Stomach (tissue), 4 donors: ENCODE data around the gene NEUROD1.

Experiments
- EP300 ChIP-seq: sonication (generic); formaldehyde crosslinking; IDR thresholded peaks from one replicate; pipeline ENCODE4 v1.6.1; 2017; ENCODE audit warnings: antibody characterized with exemption
- POLR2A ChIP-seq, 4 donors: fragments of 450-650 bp; IDR thresholded peaks; one replicate each; pipeline ENCODE4 v1.6.1; 2016; ENCODE audit warnings: antibody characterized with exemption in 4 of 4, control low read depth in 2 of 4, mild to moderate bottlenecking in 1 of 4, moderate library complexity in 1 of 4
- TF ChIP-seq, protein P1 (sequence below), 7 experiments: fragments of 450-650 bp in 4 of 7; fragments of 200-600 bp in 3 of 7; sonication (generic) in 3 of 7; IDR thresholded peaks; one replicate each; pipeline ENCODE4 v1.5.1; 2016 to 2019; ENCODE audit warnings: antibody characterized with exemption in 7 of 7, control low read depth in 2 of 7, mild to moderate bottlenecking in 1 of 7

DNA sequence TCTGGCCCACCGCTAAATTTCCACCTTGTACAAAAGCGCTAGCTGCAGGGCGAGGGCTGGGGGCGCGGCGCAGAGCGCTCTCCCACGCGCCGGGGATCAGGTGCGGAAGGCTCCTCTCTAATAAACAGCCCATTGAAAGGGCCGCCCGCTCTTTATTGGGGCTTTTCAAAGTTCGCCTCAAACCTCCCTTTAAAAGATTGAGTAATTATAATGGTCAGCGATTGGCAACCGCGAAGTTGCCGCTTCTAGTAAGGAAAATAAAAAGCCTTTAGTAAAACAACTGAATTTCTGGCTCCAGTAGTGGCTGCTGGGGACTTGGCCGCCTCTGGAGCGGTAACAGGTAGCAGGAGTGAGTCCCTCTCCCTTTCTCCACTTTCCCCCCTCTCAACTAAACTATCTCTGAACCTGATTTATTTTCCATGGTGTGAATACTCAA lies 755 bp downstream of the NEUROD1 start:
- TF ChIP-seq, protein P1, sequence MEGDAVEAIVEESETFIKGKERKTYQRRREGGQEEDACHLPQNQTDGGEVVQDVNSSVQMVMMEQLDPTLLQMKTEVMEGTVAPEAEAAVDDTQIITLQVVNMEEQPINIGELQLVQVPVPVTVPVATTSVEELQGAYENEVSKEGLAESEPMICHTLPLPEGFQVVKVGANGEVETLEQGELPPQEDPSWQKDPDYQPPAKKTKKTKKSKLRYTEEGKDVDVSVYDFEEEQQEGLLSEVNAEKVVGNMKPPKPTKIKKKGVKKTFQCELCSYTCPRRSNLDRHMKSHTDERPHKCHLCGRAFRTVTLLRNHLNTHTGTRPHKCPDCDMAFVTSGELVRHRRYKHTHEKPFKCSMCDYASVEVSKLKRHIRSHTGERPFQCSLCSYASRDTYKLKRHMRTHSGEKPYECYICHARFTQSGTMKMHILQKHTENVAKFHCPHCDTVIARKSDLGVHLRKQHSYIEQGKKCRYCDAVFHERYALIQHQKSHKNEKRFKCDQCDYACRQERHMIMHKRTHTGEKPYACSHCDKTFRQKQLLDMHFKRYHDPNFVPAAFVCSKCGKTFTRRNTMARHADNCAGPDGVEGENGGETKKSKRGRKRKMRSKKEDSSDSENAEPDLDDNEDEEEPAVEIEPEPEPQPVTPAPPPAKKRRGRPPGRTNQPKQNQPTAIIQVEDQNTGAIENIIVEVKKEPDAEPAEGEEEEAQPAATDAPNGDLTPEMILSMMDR (IDR thresholded peaks at IDR 0.05), result no peak
- TF ChIP-seq EP300 (no peak), POLR2A (IDR thresholded peaks at IDR 0.05) (no peak)
